ENCODE data around the gene ARID5B.

The ARID5B gene

GRCh38 chr10:62047228-62047892, 145.9 kb downstream of the ARID5B start:
- no peak overlapping the region for H3K4me3 ChIP-seq (ENCODE audit: low read depth, low read length)
- no peak for DNase-seq (ENCODE audit: low read depth, low spot score)
- TF ChIP-seq CTCF (IDR thresholded peaks at IDR 0.05; ENCODE audit: insufficient read depth, low read length, missing control alignments) = no peak
- CTCF ChIA-PET = interaction anchor here (0.6 to 2.1 kb wide), 5 partner anchors 9 to 198 kb away, joined by 3 to 9 read pairs (median 4); no protein-coding TSS in a partner anchor
- POLR2A ChIA-PET = interaction anchor here (0.8 kb wide), 1 partner anchor 144 kb away, joined by 4 read pairs; no protein-coding TSS in a partner anchor

GRCh38 chr10:62047960-62048383, 146.5 kb downstream of the ARID5B start:
- H3K4me3 ChIP-seq (ENCODE audit: low read depth, low read length) = no peak overlapping the region
- DNase-seq (ENCODE audit: low read depth, low spot score) = no peak
- ChIA-PET CTCF (interaction anchor here (0.9 to 2.9 kb wide), 8 partner anchors 8 to 197 kb away, joined by 3 to 21 read pairs (median 6); no protein-coding TSS in a partner anchor), POLR2A (interaction anchor here (0.8 kb wide), 1 partner anchor 144 kb away, joined by 4 read pairs; no protein-coding TSS in a partner anchor)
- no peak for TF ChIP-seq CTCF (IDR thresholded peaks at IDR 0.05; ENCODE audit: insufficient read depth, low read length, missing control alignments)

GRCh38 chr10:62048470-62048869, 147.0 kb downstream of the ARID5B start:
- no peak for DNase-seq (ENCODE audit: low read depth, low spot score)
- ChIA-PET POLR2A (interaction anchor here (1.0 kb wide), 1 partner anchor 195 kb away, joined by 5 read pairs; no protein-coding TSS in a partner anchor), CTCF (interaction anchor here (1.0 to 2.9 kb wide), 6 partner anchors 8 to 197 kb away, joined by 3 to 21 read pairs (median 8); no protein-coding TSS in a partner anchor)
- TF ChIP-seq CTCF (IDR thresholded peaks at IDR 0.05; ENCODE audit: insufficient read depth, low read length, missing control alignments) = no peak
- peak overlapping the region; percentile 67; the same call in 1 of the 2 replicates for H3K4me3 ChIP-seq (ENCODE audit: low read depth, low read length)

- CTCF ChIA-PET = interaction anchor here (0.8 to 2.9 kb wide), 12 partner anchors 9 to 299 kb away, joined by 3 to 21 read pairs (median 4); no protein-coding TSS in a partner anchor
- POLR2A ChIA-PET = interaction anchor here (0.6 to 2.1 kb wide), 15 partner anchors 9 to 196 kb away, joined by 3 to 11 read pairs (median 4); no protein-coding TSS in a partner anchor
These were observed 147.6 kb downstream of the ARID5B start for GRCh38 chr10:62048919-62049623.

GRCh38 chr10:62049624-62050345, 148.3 kb downstream of the ARID5B start:
- CTCF ChIA-PET = interaction anchor here (0.8 to 2.9 kb wide), 11 partner anchors 9 to 299 kb away, joined by 3 to 21 read pairs (median 5); no protein-coding TSS in a partner anchor
- no peak for DNase-seq (ENCODE audit: low read depth, low spot score)
- peak overlapping the region; percentile 67 for H3K4me3 ChIP-seq (ENCODE audit: low read depth, low read length)
- no peak for TF ChIP-seq CTCF (IDR thresholded peaks at IDR 0.05; ENCODE audit: insufficient read depth, low read length, missing control alignments)
- POLR2A ChIA-PET = interaction anchor here (0.6 to 2.1 kb wide), 18 partner anchors 10 to 195 kb away, joined by 3 to 11 read pairs (median 4); no protein-coding TSS in a partner anchor

More at GRCh38 chr10:62048919-62049623, 147.6 kb downstream of the ARID5B start:
- TF ChIP-seq CTCF (IDR thresholded peaks at IDR 0.05; ENCODE audit: insufficient read depth, low read length, missing control alignments) = no peak
- H3K4me3 ChIP-seq (ENCODE audit: low read depth, low read length) = peak overlapping the region; percentile 67
- DNase-seq (ENCODE audit: low read depth, low spot score) = peak; percentile 94
